Fibroblast of skin of abdomen (primary cell): Measurements from ENCODE around the gene ARHGAP20. TPM values are rescaled to one million over a fixed set of nuclear protein-coding genes. Genes with fewer than 3 reads are reported as not detected.

Source experiments
- DNase-seq: peaks from one replicate; pipeline ENCODE4 v3.0.0-alpha.2; 2013
- polyA plus RNA-seq, 2 experiments: library from polyadenylated mRNA; unstranded; fragments of 120-200 nt; gene quantifications; one replicate each; pipeline ENCODE4 v1.2.1, GENCODE V29; 2013; ENCODE audit not compliant: insufficient read length in 2 of 2

The ARHGAP20 gene
- 0.72 TPM for polyA plus RNA-seq (2013, experiment 1 of 2; ENCODE audit: insufficient read length)
- 0.65 TPM for polyA plus RNA-seq (2013, experiment 2 of 2; ENCODE audit: insufficient read length)

- DNase-seq, result peak; percentile 68
These were observed at the start of gene ARHGAP20 for GRCh38 chr11:110711776-110712658. TSS of gene ARHGAP20 (minus strand) at chr11:110712437. CDS start at chr11:110712231, 206 bp downstream.

GRCh38 chr11:110761991-110762390 is 49.8 kb upstream of the ARHGAP20 start:
- DNase-seq, result no peak

GRCh38 chr11:110761131-110761530 is 48.9 kb upstream of the ARHGAP20 start:
- no peak for DNase-seq

GRCh38 chr11:110759972-110760381 is 47.7 kb upstream of the ARHGAP20 start:
- DNase-seq, result peak; percentile 34

- DNase-seq, result no peak
These were observed 45.9 kb upstream of the ARHGAP20 start for GRCh38 chr11:110757962-110758755.

GRCh38 chr11:110757066-110757465 is 44.8 kb upstream of the ARHGAP20 start:
- DNase-seq, result no peak

- DNase-seq, result no peak
These were observed 43.7 kb upstream of the ARHGAP20 start for GRCh38 chr11:110755941-110756340.

GRCh38 chr11:110752890-110753289 is 40.7 kb upstream of the ARHGAP20 start:
- no peak for DNase-seq

GRCh38 chr11:110750100-110750499 is 37.9 kb upstream of the ARHGAP20 start:
- DNase-seq, result no peak

- no peak for DNase-seq
These were observed 35.3 kb upstream of the ARHGAP20 start for GRCh38 chr11:110747531-110747930.

GRCh38 chr11:110738641-110739040 is 26.4 kb upstream of the ARHGAP20 start:
- no peak for DNase-seq

- no peak for DNase-seq
These were observed 25.4 kb upstream of the ARHGAP20 start for GRCh38 chr11:110737593-110737992.

- DNase-seq, result no peak
These were observed 23.9 kb upstream of the ARHGAP20 start for GRCh38 chr11:110736171-110736553.

- no peak for DNase-seq
These were observed 23.4 kb upstream of the ARHGAP20 start for GRCh38 chr11:110735455-110736170.

- no peak for DNase-seq
These were observed 22.6 kb upstream of the ARHGAP20 start for GRCh38 chr11:110734790-110735189.

- DNase-seq, result no peak
These were observed 18.5 kb upstream of the ARHGAP20 start for GRCh38 chr11:110730773-110731172.

GRCh38 chr11:110728883-110729282 is 16.6 kb upstream of the ARHGAP20 start:
- peak; percentile 4 for DNase-seq

GRCh38 chr11:110728476-110728875 is 16.2 kb upstream of the ARHGAP20 start:
- no peak for DNase-seq

- DNase-seq, result no peak
These were observed 12.1 kb upstream of the ARHGAP20 start for GRCh38 chr11:110724358-110724757.

GRCh38 chr11:110720431-110721275 is 8.4 kb upstream of the ARHGAP20 start:
- peak; percentile 44 for DNase-seq

- DNase-seq, result peak; percentile 24
These were observed 4.1 kb upstream of the ARHGAP20 start for GRCh38 chr11:110716361-110716760.

- peak; percentile 63 for DNase-seq
These were observed 3.3 kb upstream of the ARHGAP20 start for GRCh38 chr11:110715541-110715940.
